NCI-H2081 treated with DMSO at 0.1 percent for 48 hours (cell line): ENCODE measurements around the gene NFAT5.
"Not testable (repeated sequence)": the region's sequence is repeated elsewhere in the genome, so short reads cannot be mapped to it uniquely, and the experiment has no call there.

Experiments
- DNase-seq: peaks from one replicate; lab custom pipeline; 2025; lab: John Stamatoyannopoulos, UW

The NFAT5 gene

DNA sequence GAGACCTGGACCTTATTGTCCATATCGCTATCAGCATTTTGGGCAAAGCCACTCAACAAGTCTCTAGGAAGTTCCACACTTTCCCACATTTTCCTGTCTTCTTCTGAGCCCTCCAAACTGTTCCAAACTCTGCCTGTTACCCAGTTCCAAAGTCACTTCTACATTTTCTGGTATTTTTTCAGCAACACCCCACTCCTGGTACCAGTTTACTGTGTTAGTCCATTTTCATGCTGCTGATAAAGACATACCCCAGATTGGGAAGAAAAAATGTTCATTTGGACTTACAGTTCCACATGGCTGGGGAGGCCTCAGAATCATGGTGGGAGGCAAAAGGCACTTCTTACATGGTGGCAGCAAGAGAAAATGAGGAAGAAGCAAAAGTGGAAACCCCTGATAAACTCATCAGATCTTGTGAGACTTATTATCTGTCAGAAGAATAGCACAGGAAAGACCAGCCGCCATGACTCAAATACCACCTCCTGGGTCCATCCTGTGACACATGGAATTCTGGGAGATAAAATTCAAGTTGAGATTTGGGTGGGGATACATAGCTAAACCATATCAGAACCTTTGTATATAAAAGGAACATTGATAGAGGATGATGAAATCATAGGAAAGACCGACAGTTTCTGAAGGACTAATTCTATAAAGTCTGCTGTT, 71.6 kb downstream of the NFAT5 start:
- not testable (repeated sequence) for DNase-seq

GRCh38 chr16:69643997-69644396, 78.2 kb downstream of the NFAT5 start:
- not testable (repeated sequence) for DNase-seq

GRCh38 chr16:69644790-69645189, 79.0 kb downstream of the NFAT5 start:
- DNase-seq: no peak

- no peak for DNase-seq
These were observed 81.3 kb downstream of the NFAT5 start for GRCh38 chr16:69647020-69647419.

DNA sequence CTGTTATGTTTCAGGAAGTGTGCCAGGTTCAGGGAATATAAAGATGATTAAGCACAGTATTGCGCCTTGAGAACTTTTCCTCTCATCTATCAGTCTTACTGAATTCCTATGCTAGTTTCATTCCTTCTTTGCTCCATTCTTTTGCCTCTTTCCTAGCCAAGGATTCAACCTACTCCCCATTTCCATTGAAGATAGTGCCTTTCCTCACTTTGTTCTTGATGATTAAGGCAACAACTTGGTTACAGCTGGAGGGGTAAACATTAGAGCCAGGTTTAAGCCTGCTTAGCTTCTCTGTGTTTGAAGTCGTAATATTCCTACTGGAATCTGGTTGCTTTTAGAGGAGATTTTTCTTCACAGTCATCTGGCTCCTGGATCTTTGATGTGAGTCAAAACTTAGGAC, 85.5 kb downstream of the NFAT5 start:
- no peak for DNase-seq

GRCh38 chr16:69654280-69654931, 88.6 kb downstream of the NFAT5 start:
- DNase-seq: no peak

DNA sequence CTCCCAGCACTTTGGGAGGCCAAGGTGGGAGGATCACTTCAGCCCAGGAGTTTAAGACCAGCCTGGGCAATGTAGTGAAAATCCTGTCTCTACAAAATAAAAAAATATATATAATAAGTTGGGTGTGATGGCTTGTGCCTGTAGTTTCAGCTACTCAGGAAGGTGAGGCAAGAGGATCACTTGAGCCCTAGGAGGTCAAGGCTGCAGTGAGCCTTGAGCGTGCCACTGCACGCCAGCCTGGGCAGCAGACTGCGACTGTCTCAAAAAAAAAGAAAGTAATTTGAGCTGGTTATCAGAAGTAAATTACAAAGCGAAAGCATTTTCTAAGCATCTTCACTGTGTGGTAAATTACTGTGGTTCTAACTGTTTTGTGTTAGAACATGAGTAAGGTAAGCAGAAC, 94.4 kb downstream of the NFAT5 start:
- no peak for DNase-seq

DNA sequence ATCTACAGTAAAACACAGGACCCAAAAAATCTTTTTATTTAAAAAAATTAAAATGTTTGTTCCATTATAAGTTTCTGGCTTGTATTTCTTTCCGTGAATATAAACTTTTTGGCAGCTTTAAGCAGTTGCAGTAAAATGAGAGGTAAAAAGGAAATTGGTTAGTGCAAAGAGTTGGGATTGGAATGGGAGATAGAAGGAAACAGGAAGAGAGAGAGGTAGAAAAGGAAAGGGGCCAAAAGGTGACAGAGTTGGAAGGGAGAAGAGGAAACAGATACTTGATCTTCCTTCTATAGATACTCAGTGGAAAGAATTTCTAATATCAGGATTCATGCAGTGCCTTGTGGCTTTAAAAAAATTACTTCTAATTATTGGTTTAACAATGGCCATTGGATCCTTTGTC, 97.1 kb downstream of the NFAT5 start:
- DNase-seq: no peak

DNA sequence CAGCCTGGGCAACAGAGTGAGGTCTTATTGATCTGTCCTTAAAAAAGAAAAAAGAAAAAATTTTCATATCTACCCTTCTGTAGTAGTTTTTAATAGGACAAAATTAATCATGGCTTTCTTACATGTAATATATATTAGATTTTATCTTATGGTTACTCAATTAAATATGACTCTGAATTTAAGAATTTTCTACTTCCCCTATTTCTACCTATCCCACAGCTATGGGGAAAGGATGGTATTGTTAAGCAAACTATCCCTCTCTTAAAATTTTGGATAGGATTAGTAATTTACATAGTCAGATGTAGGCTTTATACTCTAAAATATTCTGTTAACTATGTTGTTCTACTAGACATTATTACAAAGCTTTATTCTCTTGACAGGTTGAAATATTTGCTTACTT, 98.1 kb downstream of the NFAT5 start:
- DNase-seq: no peak

- DNase-seq: no peak
These were observed 103.8 kb downstream of the NFAT5 start for GRCh38 chr16:69669577-69669976.

GRCh38 chr16:69672315-69672997, 106.7 kb downstream of the NFAT5 start:
- DNase-seq: no peak

- no peak for DNase-seq
These were observed 107.4 kb downstream of the NFAT5 start for GRCh38 chr16:69672998-69673713.

- DNase-seq: no peak
These were observed 114.6 kb downstream of the NFAT5 start for GRCh38 chr16:69680358-69680757.

DNA sequence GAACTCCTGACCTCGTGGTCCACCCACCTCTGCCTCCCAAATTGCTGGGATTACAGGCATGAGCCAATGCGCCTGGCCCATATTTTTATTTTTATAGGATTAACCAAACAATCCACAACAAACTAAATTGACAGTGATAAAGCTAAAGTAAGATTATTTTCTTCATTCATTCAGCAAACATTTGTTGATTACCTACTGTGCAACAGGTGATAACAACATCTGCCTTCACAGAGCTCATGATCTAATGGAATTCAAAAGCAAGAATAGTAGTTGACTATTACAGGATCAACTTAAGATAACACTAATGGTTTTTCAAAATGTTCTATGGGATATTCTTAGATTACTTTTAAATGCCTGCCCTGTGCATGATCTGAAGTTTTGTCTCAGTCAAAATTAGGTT, 122.8 kb downstream of the NFAT5 start:
- DNase-seq: no peak

- DNase-seq: no peak
These were observed 126.5 kb downstream of the NFAT5 start for GRCh38 chr16:69691980-69692911.

GRCh38 chr16:69693916-69694315, 128.2 kb downstream of the NFAT5 start:
- no peak for DNase-seq

DNA sequence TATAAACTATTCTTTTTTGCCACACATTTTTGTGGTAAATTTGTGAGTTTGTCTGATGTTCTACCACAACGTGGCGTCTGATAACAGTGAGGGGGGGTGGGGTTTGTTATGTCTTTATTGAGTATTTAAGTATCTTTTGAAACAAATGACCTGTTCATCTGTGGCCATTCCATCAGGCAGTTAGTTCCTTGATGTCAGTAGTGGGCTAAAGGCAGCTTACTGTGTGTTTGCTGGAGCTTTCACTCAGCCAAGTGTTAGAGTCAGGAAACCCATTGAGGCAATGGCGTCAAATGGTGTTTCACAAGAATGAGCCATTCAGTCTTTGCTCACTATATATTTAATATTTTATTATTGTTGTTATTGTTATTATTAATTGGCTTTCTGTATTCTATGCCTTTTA, 132.6 kb downstream of the NFAT5 start:
- no peak for DNase-seq

- no peak for DNase-seq
These were observed 134.1 kb downstream of the NFAT5 start for GRCh38 chr16:69699915-69700314.

GRCh38 chr16:69701452-69701851, 135.7 kb downstream of the NFAT5 start:
- no peak for DNase-seq

DNA sequence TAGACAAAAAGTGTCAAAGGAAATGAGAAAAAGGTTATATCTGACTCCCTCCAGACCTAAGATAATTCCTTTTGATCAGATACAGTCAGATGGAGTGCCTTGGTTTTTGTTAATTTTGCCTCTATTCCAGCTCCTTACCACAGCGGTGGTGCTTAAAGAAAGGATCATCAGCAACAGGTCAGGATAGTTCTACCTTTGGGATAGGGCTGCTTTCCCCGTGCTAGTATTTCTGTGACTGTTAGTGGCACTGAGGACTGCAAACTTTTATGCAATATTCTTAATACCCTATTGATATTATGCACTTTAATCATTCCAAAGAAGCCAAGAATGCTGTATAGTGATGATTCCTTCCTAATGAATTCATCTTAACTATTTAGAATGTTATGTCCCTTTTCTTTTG, 136.1 kb downstream of the NFAT5 start:
- DNase-seq: no peak

GRCh38 chr16:69703638-69704037, 137.9 kb downstream of the NFAT5 start:
- DNase-seq: no peak
